HL-60 (cell line): ENCODE results near the gene TMEM129.

Source experiments
- GABPA ChIP-seq: IDR thresholded peaks from 2 replicates; pipeline ENCODE4 v1.6.1; 2012; ENCODE audit warnings: low read depth
- POLR2AphosphoS5 ChIP-seq: IDR thresholded peaks from 2 replicates; pipeline ENCODE4 v1.6.1; 2012; ENCODE audit warnings: low read depth
- SPI1 ChIP-seq: IDR thresholded peaks from 2 replicates; pipeline ENCODE4 v1.6.1; 2012; ENCODE audit warnings: low read depth, mild to moderate bottlenecking, borderline replicate concordance
- TF ChIP-seq, protein P1 (sequence below): IDR thresholded peaks from 2 replicates; pipeline ENCODE4 v1.6.1; 2012; ENCODE audit warnings: low read depth; ENCODE audit not compliant: insufficient replicate concordance
- TF ChIP-seq, protein P2 (sequence below): IDR thresholded peaks from one replicate; pipeline ENCODE4 v1.5.1; 2011; ENCODE audit warnings: low read length, control low read depth, inconsistent platforms; ENCODE audit not compliant: insufficient read depth

DNA sequence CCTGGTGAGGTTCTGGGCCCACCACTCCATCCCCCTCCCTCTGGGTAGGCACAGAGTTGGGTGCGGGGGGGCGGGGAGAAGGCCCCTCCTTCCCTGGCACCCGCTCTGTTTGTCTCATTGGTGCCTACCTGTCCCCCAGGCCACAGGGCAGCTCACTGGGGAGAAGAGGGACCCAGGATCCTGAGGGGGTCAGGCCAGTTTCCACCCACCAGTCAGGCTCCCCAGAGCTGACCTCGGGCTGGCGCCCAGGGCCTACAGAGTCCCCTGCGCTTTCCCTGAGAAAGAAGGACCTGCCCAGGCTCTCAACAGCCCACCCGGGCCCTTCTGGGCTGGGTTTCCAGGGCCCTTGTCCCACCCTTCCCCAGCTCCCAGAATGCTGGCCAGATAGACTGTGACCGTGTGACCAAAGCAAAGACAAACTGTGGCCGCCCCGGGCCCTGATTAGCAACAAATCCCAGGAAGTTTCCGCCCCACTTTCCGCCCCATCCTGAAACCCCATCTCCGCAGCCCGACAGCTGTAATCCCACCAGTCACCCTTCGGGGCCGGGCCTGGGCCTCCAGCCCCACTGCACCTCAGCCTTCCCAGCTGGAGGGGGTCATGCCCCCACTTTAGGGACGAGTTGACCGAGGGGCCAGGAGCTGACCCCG is 38.2 kb upstream of the TMEM129 start:
- TF ChIP-seq, protein P1, sequence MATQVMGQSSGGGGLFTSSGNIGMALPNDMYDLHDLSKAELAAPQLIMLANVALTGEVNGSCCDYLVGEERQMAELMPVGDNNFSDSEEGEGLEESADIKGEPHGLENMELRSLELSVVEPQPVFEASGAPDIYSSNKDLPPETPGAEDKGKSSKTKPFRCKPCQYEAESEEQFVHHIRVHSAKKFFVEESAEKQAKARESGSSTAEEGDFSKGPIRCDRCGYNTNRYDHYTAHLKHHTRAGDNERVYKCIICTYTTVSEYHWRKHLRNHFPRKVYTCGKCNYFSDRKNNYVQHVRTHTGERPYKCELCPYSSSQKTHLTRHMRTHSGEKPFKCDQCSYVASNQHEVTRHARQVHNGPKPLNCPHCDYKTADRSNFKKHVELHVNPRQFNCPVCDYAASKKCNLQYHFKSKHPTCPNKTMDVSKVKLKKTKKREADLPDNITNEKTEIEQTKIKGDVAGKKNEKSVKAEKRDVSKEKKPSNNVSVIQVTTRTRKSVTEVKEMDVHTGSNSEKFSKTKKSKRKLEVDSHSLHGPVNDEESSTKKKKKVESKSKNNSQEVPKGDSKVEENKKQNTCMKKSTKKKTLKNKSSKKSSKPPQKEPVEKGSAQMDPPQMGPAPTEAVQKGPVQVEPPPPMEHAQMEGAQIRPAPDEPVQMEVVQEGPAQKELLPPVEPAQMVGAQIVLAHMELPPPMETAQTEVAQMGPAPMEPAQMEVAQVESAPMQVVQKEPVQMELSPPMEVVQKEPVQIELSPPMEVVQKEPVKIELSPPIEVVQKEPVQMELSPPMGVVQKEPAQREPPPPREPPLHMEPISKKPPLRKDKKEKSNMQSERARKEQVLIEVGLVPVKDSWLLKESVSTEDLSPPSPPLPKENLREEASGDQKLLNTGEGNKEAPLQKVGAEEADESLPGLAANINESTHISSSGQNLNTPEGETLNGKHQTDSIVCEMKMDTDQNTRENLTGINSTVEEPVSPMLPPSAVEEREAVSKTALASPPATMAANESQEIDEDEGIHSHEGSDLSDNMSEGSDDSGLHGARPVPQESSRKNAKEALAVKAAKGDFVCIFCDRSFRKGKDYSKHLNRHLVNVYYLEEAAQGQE, result no peak
- TF ChIP-seq, protein P2, sequence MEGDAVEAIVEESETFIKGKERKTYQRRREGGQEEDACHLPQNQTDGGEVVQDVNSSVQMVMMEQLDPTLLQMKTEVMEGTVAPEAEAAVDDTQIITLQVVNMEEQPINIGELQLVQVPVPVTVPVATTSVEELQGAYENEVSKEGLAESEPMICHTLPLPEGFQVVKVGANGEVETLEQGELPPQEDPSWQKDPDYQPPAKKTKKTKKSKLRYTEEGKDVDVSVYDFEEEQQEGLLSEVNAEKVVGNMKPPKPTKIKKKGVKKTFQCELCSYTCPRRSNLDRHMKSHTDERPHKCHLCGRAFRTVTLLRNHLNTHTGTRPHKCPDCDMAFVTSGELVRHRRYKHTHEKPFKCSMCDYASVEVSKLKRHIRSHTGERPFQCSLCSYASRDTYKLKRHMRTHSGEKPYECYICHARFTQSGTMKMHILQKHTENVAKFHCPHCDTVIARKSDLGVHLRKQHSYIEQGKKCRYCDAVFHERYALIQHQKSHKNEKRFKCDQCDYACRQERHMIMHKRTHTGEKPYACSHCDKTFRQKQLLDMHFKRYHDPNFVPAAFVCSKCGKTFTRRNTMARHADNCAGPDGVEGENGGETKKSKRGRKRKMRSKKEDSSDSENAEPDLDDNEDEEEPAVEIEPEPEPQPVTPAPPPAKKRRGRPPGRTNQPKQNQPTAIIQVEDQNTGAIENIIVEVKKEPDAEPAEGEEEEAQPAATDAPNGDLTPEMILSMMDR, result no peak
- no peak for TF ChIP-seq GABPA
- no peak for TF ChIP-seq POLR2AphosphoS5
- TF ChIP-seq SPI1, result no peak
